Measurements from ENCODE around the gene MCM6. TPM values are rescaled to one million over a fixed set of nuclear protein-coding genes. Genes with fewer than 3 reads are reported as not detected.
"Not testable (repeated sequence)": the region's sequence is repeated elsewhere in the genome, so short reads cannot be mapped to it uniquely, and the experiment has no call there.

The MCM6 gene
- total RNA-seq, 1 donor from 2014 or later: 20.8 TPM

DNA sequence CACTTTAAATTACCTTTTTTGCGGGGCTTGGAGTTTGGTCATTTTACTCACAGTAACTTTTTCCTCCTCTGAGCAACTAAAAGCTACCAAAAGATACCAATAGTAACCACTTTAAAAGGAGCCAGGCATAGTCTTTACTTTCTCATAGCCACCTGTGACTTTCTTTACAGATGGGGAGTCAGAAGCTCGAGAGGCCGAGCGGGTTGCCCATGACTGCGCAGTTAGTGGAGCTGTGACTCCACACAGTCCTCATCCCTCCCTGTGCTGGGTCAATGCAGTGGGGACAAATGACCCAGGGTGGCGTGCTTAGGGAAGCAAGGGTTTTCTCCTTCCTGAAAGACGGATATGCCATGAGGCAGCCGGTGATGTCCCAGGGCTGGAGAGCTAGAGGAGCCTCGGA lies 51.1 kb downstream of the MCM6 start:
- FAIRE-seq: no peak
- DNase-seq (ENCODE audit: low spot score in 2 of 2): no peak

DNA sequence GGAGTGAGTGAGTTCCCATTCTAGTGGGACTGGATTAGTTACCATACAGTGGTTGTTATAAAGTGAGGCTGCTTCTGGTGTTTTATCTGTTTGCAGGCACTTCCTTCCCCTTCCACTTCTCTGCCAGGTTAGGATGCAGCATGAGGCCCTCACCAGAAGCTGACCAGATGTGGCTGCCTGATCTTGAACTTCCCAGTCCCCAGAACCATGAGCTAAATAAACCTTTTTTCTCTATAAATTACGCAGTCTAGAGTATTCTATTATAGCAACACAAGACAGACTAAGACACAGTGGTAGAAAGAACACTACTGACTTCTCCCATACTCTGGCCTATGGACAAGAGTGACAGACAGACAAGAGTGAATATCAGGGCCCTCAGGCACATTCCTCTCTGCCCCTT lies 53.4 kb downstream of the MCM6 start:
- FAIRE-seq: no peak
- no peak for DNase-seq (ENCODE audit: low spot score in 2 of 2)

- DNase-seq (ENCODE audit: low spot score in 2 of 2) (no peak), FAIRE-seq (no peak)
These were observed 55.1 kb downstream of the MCM6 start for GRCh38 chr2:135821190-135821589.

DNA sequence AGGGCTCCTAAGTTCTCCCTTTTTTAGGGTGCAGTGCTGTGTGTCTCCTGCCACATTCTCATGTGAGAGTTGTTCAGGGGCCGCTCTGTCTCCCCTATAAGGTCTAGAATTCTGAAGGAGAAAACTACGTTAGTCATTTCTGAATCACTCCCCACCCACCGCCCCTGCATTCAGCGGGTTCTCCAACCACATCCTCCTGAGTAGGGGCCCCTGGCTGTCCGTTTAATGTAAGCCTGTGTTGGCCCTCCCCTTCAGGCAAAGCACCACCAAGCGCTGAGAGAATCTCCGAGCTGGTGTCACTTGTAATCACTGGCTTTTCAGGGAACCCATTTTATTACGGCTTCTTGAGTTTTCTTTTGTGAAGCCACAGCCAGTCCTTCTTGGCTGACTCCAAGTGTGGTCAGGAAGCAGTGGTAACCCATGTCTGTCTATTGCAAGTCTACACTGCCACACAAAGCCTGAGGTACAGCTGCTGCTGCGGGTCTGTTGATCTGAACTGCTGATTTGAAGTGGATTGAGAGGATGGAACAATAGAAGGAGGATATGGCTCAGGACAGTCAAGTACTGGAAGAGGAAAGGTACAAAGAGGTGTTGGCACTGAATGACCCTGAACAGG lies 56.1 kb downstream of the MCM6 start:
- no peak for DNase-seq (ENCODE audit: low spot score in 2 of 2)
- FAIRE-seq: no peak

DNA sequence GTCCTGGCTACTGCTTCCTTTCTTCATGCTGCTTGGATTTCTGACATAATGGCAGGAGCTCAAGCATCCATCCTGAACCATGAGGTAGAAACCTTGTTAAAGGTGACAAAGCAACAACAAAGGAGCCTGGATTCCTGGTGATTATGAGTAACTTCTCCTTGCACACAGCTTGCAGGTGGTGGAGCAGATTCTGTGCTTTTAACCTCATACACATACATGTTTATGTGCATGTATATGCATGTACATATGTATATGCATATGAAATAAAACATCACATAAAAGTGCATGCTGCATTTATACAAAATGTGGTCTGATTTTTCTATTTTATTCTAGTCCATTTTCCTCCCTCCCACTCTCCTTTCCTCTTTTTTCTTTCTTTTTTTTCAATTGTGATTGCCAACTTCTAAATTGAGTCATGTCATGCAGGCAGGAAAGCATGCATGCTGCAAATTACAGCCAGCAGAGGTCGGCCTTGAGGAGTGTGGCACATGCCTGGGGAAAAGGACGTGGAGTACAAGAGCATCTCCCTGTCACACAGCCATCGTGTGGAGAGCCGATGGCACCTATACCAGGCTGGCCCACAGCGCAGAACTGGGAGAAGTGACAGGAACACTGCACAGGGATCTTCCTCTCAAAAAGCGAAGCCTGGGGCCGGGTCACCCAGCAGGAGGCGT lies 57.2 kb downstream of the MCM6 start:
- FAIRE-seq: no peak
- DNase-seq (ENCODE audit: low spot score in 2 of 2): no peak

- FAIRE-seq (no peak), DNase-seq (ENCODE audit: low spot score in 2 of 2) (no peak)
These were observed 58.3 kb downstream of the MCM6 start for GRCh38 chr2:135817951-135818350.

DNA sequence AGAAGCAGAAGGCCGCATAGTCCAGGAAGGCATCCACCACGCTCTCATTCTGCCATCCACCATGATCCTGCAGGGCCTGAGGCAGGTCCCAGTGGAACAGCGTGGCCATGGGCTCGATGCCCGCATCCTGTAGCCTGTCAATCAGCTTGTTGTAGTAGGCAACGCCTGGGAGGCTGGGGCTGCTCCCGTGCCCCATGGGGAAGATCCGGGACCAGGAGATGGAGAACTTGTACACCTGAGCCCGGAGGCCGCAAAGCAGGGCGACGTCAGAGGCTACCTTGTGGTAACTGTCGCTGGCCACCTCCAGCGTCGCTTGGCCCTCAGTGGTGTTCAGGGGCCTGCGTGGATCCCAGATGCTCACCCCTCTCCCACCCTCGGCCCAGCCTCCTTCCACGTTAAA lies 58.8 kb downstream of the MCM6 start:
- DNase-seq (ENCODE audit: low spot score in 2 of 2): no peak
- no peak for FAIRE-seq

DNA sequence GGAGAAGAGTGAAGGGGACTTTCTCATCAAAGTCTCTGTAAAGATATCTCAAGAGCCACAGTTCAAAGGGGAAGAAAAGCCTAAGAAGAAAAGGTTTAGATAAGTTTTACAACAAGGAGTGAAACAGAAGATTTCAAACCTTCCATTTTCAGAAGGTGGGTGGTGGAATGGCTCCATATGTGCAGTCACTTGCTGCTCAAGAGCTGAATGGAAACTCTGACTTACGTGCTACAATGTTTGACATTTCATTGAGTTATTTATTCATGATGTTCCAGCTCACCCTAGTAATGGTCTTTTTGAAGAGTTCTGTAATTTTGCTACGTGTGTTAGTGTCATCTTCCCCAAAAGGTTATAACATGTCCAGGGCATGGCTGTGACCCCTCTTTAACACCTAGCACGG lies 61.0 kb downstream of the MCM6 start:
- DNase-seq (ENCODE audit: low spot score in 2 of 2) (no peak), FAIRE-seq (no peak)

- FAIRE-seq: no peak
- DNase-seq (ENCODE audit: low spot score in 2 of 2): no peak
These were observed 63.2 kb downstream of the MCM6 start for GRCh38 chr2:135812907-135813511.

GRCh38 chr2:135807874-135808273 lies 68.4 kb downstream of the MCM6 start:
- DNase-seq (ENCODE audit: low spot score in 2 of 2): not testable (repeated sequence)

DNA sequence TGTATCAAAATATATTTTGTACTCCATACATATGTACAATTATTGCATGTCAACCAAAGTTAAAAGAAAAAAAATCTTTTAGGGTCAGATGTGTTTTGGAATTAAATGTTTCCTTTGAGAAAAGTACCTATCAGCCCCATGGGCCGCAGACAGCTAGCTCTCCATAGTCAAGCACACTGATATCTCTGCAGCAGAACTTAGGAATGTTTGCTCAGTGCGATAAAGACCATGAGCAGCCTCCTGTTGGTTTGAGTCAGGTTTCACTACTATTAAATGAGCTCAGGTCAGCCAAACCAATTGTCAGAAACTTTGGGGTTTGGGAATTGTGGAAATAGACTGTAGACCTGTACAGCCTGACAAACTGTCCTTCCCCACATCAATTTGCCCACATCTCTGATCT lies 73.0 kb downstream of the MCM6 start:
- no peak for DNase-seq (ENCODE audit: low spot score in 2 of 2)
- no peak for FAIRE-seq

More at GRCh38 chr2:135807874-135808273, 68.4 kb downstream of the MCM6 start:
- FAIRE-seq: not testable (repeated sequence)

- FAIRE-seq: no peak
- no peak for DNase-seq (ENCODE audit: low spot score in 2 of 2)
These were observed 73.9 kb downstream of the MCM6 start for GRCh38 chr2:135802350-135802749.

GRCh38 chr2:135800513-135801460 lies 75.5 kb downstream of the MCM6 start:
- FAIRE-seq: no peak

DNA sequence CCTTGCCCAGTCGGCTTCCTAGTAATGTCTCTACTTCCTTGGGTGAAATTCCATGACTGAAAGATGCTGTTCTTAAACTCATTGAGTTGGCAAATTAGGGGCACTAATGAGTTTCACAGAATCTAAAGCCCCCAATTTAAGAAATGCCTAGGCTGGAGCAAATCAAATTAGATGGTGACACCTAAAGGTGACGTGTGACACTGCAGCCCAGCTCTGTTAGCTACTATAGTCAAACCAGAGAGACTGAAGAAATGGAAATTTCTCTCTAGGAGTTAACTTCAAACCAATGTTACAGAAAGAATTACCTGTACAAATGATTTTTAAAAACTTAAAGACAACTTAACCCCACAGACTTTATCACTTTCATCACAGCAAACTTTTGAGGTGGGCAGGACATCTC lies 76.5 kb downstream of the MCM6 start:
- no peak for FAIRE-seq
- no peak for DNase-seq (ENCODE audit: low spot score in 2 of 2)

More at GRCh38 chr2:135800513-135801460, 75.5 kb downstream of the MCM6 start:
- no peak for DNase-seq (ENCODE audit: low spot score in 2 of 2)

DNA sequence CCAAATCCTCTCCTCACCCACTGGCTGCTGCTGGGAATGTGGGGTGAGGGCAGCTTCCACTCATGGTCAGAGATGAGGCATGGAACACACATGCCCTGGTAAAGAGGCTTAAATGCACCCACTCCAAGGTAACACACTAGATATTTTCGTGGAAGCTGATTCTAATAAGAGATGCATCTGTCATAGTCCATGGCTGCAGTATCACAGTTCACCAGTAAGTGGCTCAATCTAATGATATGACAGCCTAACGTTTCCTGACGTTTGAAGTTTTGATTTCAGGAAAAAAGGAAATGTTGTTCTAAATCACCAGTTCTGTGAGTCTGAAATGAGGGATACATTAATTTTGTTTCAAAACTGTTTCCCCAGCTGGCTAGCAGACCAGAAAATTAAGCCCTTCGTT lies 77.5 kb downstream of the MCM6 start:
- no peak for FAIRE-seq
- DNase-seq (ENCODE audit: low spot score in 2 of 2): no peak

GRCh38 chr2:135798275-135798705 lies 78.0 kb downstream of the MCM6 start:
- FAIRE-seq (no peak), DNase-seq (ENCODE audit: low spot score in 2 of 2) (no peak)

- DNase-seq (ENCODE audit: low spot score in 2 of 2) (peak; percentile 41 to 73), FAIRE-seq (no peak)
These were observed 78.6 kb downstream of the MCM6 start for GRCh38 chr2:135797497-135798274.

- no peak for DNase-seq (ENCODE audit: low spot score in 2 of 2)
- no peak for FAIRE-seq
These were observed 79.6 kb downstream of the MCM6 start for GRCh38 chr2:135796606-135797005.

DNA sequence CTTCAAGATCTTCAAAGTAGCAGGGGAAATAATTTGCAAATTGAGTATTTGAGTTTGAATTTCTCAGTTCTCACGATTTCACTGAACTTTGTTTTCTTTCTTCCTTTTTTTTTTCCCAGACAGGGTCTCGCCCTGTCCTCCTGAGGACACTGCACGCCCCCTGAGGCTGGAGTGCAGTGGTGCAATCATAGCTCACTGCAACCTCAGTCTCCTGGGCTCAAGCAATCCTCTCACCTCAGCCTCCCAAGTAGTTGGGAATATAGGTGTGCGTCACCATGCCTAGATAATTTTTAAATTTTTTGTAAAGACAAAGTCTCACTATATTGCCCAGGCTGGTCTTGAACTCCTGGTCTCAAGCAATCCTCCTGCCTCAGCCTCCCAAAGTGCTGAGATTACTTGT lies 80.6 kb downstream of the MCM6 start:
- not testable (repeated sequence) for FAIRE-seq; DNase-seq (ENCODE audit: low spot score in 2 of 2)
